GM19035 (cell line): ENCODE data around the gene INIP.

ENCODE experiments used
- ATAC-seq: cut with Tn5 transposase; IDR thresholded peaks from one replicate; pipeline ENCODE4 v1.9.1; 2021; ENCODE audit not compliant: unreplicated experiment

INIP gene

DNA sequence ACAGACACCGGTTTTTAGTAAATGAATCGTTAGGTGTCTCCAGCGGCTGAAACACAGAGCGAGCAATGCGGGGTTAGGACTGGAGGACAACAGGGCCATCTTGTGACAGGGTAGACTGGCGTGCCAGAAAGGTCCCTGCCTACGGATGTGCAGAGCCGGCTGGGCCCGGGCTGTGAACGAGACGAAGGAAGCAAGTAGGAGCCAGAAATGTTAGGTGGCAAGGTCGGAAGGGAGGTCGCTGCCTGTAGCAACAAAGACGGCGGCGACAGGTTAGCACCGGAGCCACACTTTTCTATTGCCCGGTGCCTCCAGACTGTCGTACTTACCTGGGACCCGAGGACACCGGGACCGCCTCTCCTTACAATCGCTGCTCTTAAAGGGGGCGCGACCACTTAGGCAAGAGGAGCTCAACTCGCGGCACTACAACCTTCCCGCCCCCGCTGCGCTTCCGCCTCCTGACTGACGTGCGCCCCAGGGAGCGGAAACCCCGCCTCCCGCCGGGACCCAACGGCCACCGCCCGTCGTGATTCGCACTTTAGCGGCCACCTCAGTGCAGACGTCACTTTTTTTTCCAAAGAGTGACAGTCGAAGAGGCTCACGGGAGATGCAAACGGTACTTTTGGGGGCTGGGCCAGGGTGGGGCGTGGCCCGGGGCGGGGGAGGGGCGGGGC, at the start of gene INIP:
Gene INIP, minus strand, starts transcription at position 457 of the 671 bp plus-strand sequence. CDS start 1,632 bp downstream, outside the sequence.
- ATAC-seq: peak; percentile 96

DNA sequence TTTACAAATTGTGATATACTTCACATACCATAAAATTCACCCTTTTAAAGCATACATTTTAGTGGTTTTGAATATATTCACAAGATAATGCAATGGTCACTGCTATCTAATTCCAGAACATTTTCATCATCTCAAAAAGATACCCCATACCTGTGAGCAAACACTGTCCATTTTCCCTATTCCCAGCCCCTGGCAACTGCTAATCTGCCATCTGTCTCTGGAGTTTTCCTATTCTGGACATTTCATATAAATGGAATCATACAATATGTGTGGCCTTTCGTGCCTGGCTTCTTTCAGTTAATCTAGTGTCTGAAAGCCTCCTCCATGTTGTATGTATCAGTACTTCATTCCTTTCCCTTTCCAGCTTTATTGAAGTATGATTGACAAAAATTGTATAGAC, 47.4 kb upstream of the INIP start:
- ATAC-seq: no peak

GRCh38 chr9:112764837-112765236, 46.9 kb upstream of the INIP start:
- ATAC-seq: no peak

DNA sequence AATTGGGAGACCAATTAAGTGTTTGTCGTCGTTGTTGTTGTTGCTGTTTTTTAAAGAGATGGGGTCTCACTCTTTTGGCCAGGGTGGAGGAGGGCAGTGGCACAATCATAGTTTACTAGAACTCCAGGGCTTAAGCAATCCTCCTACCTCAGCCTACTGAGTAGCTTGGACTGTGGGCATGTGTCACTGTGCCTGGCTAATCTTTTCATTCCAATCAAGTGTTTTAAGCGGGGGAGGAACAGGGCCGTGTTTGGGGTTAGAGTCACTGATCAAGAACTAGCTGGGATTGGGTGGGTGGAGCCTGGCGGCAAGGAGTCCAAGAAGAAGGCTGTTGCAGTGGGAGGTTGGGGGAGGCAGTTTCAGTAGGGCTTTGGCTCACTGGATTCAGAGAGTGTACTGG, 46.4 kb upstream of the INIP start:
- no peak for ATAC-seq

DNA sequence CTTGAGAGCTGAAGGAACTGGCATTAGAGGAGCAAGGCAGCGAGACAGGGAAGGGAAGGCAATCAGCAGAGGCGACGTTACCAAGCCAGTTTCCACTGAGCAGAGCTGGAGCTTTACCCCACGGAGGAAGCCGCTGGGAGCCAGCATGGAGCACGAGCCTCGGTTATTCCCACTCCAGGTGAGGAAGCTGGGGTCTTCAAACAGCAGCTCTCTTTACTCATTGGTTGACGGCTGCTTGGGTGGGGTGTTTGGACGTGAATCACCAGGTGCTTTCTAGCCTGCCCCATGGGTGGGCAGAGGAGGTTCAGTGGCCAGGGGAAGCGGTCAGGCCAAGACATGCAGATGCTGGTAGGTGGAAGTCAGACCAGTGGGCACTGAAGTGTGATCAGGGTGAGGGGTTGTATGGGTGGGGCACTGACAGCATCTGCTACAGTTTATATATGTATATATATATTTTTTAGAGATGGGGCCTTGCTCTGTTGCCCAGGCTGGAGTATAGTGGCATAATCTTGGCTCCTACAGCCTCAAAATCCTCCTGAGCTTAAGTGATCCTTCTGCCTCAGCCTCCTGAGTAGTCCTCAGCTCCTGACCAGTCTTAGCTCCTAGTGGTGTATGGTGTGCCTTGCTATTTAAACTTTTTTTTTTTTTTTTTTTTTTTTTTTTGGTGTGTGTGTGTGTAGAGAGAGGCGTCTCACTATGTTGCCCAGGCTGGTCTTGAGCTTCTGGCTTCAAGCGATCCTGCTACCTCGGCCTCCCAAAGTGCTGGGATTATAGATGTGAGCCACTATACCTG, 45.0 kb upstream of the INIP start:
- no peak for ATAC-seq

GRCh38 chr9:112761912-112762655, 44.2 kb upstream of the INIP start:
- ATAC-seq: no peak

DNA sequence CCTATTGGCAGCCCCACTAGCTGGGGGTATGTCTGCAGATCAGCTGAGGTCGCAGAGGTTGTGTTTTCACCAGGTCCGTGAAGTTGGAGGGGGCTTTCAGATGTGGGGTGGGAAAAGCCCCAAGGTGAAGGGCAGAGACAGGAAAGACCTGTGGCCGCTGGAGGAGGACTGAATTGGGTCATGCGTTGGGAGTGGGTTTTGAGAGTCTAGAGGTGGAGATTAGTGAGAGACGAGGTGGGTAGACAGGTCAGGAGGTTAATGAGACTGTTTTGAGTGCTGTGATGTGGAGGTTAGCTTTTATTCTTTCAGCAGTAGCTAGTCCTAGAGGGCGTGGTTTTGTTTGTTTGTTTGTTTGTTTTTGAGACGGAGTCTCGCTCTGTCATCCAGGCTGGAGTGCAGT, 42.9 kb upstream of the INIP start:
- ATAC-seq: no peak

DNA sequence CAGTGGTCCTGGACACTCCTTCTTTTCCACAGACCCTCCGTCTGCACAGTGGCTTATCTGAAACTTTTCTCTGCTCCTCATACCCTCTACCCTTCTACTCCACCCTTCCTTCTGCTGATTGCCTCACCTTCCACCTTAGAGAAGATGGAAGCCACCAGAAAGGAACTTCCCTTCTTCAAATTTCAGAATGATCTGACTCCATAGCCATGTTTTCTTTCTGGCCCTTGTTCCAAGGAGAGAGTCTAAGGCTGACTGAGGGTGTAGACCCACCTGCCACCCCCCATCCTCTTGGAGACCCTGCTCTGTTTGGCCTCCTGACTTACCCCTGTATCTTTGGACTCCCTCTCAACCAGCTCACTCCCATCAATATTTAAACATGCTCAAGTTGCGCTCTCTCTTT, 40.0 kb upstream of the INIP start:
- ATAC-seq: no peak

GRCh38 chr9:112757282-112757883, 39.5 kb upstream of the INIP start:
- no peak for ATAC-seq

- no peak for ATAC-seq
Measured at GRCh38 chr9:112755675-112756074, 37.8 kb upstream of the INIP start.

GRCh38 chr9:112755016-112755427, 37.1 kb upstream of the INIP start:
- no peak for ATAC-seq

GRCh38 chr9:112754578-112754977, 36.7 kb upstream of the INIP start:
- no peak for ATAC-seq

DNA sequence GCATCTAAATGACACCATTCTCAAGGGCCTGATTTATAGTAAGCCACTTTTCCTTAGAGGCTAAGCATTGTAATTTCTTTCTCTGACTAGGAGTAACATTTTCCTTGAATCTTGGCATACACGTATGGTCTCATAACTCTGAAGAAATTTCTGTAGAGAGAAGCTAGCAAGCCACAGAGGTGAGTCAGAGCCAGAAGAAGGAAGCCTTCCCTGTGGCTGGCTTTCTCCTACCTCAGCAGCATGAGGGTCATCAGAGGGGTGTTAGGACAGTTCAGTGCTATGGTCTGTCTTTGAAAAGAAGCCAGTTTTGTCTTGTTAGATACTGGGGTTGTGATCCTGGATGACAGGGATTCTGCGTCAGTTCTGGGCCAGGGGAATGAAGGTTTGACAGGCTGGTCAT, 35.8 kb upstream of the INIP start:
- no peak for ATAC-seq

DNA sequence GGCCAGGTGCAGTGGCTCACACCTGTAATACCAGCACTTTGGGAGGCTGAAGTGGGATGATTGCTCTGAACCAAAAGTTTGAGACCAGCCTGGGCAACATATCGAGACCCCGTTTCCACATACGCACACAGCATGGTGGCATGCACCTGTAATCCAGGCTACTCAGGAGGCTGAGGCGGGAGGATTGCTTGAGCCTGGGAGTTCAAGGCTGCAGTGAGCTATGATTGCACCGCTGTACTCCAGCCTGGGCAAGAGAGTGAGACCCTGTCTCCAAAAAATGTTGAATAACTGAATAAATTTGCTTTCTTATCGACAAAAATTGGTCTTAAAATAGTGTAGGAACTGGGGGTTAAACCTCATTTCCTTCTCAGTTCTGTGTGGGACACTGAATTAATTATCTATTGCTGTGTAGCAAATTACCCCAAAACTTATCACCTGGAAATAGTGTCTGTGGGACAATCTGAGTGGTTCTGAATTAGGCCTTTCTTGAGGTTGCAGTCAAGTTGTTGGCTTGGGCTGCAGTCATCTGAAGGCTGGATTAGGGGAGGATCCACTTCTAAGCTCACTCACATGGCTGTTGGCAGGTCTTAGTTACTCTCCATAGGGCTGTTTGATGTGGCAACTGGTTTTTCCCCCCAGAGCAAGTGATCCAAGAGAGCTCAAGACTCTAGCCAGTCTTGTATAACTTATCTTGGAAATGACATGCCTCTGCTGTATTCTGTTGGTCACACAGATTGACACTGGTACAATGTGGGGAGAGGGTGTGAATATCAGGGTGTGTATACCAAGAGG, 34.6 kb upstream of the INIP start:
- no peak for ATAC-seq

GRCh38 chr9:112751056-112751795, 33.3 kb upstream of the INIP start:
- ATAC-seq: peak; percentile 32

DNA sequence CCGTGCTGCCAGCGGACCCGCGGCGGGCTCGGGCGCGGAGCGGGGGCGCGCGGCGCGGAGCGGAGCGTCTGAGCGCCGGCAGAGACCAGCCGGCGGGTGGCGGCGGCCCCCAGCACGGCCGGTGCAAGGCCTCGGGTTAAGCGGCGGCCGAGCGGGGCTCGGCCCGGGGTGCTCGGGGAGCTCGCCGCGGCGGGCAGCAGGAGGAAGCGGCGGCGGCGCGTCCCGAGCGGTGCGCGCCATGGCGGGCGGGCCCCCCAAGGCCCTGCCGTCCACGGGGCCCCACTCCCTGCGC, 32.8 kb upstream of the INIP start:
- ATAC-seq: no peak

DNA sequence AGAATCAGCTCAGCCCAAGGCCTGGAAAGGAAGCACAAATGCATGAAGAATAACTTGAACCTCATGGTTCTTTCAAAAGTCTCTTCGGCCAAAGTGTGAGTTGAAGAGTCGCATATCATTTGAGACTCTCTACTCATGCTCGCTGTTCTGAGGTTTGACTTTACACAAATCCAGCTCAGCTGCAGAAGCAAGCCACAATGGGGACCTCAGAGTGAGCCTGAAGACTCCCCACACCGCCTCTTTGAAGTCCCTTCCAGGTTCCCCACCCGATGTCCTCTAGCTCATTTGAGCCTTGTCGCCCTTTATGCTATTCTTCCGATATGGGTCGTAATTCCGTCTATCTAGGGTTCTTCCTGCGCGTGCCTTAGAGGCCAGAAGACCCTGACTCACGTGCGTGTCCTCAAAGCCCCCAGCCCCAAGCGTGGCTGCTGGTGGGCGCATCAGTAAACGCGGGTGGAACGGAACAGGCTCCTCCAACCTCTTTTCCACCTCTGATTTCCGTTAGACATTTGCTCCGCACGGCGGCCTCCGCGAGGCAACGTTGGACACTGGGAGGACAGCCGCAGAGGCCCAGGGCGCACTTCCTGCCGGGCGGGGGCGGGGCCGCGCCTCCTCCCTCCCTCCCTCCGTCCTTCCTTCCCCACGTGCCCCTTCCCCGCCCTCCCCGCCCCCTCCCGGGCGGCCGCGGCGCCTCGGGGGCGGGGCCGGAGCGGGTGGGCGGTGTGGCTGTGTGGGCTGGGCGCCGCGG, 32.3 kb upstream of the INIP start, which contains the start of gene SNX30:
Gene SNX30, plus strand, starts transcription at position 745 of the 748 bp plus-strand sequence. CDS start 242 bp downstream, outside the sequence.
- ATAC-seq: peak; percentile 82

DNA sequence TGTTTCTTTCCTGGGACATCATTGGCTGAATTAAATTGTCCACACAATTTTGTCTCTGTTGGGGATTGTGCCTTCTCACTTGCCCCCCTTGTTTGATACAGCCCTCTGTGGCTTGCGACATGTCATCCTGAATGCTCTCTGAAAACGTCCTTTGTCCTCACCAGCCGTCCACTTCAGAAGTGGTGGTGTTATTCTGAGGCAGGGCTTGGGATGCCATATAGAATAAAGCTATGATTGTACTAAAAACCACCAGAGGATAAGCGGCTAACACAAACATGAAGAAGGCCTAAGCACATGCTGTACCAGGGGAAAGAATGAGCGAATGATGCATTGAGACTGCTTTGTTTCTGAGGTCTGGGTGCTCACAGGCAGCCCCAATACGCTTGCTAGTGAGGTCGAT, 29.2 kb upstream of the INIP start:
- no peak for ATAC-seq

DNA sequence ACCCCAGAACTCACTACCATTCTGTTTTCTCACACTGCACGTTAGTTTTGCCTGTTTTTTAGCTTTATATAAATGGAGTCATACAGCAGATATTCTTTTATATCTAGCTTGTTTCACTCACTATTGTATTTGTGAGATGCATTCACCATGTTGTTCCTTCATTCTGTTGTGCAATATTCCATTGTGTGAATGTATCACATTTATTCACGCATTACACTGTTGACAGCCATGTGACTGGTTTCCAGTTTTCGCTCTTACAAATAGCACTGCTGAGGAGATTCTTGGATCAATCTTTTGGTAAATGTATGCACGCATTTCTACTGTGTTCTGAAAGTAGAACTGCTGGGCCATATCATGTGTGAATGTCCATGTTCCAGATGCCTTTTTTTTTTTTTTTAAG, 26.3 kb upstream of the INIP start:
- ATAC-seq: no peak
